AG09309 (cell line): ENCODE measurements around the gene MTUS2.

Experiments
- DNase-seq: peaks from one replicate; pipeline ENCODE4 v3.0.0-alpha.2; 2010; ENCODE audit warnings: low read depth
- H3K4me3 ChIP-seq: 2 replicates; pipeline ENCODE4 v1.5.1; 2011; ENCODE audit warnings: mild to moderate bottlenecking, low read depth, low read length, moderate library complexity; ENCODE audit not compliant: control insufficient read depth
- CTCF ChIP-seq: IDR thresholded peaks from 2 replicates; pipeline ENCODE4 v1.5.1; 2011; ENCODE audit warnings: mild to moderate bottlenecking, low read depth, low read length, inconsistent platforms; ENCODE audit not compliant: insufficient read depth, control insufficient read depth; ENCODE audit errors: missing control alignments

MTUS2 gene

DNA sequence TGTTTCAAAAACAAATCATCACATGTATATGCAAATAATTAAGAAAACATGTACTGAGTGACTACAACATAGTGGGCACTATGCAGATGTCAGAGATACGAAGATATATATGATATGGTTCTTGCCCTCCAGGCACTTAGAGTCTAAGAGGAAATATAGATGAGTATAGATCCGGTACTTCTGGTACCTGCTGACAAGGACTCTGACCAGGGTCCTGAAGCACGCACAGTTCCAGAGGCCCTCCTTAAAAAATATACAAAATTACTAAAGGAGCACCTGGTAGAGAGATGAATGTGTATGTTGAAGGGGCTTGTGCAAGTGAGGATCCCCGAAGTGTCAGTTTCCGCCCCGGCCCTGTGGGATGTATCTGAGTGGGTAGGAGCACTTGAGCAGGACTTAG is 31.3 kb downstream of the MTUS2 start:
- no peak for DNase-seq
- H3K4me3 ChIP-seq = no peak overlapping the region
- no peak for TF ChIP-seq CTCF

DNA sequence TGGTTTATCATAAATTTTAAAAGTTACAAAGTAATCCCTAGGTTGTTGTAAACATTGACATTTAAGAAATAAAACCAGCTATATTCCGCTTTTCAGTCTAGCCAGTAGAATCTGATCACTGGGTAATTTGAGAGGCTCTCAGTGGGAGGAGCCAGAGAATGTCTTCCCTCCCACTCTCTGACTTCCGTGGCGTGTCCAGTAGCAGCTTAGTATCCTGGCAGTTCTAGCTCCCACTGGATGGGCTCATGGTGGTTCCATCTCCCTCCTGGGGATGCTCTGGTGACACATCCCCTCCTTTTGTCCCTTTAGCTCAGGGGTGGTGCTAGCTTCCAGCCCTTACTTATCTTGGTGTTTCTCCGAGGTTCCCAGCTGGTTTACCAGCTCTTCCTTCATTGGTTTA is 34.5 kb downstream of the MTUS2 start:
- no peak for DNase-seq
- no peak overlapping the region for H3K4me3 ChIP-seq
- no peak for TF ChIP-seq CTCF

- DNase-seq = no peak
- no peak overlapping the region for H3K4me3 ChIP-seq
- no peak for TF ChIP-seq CTCF
Observed at GRCh38 chr13:28856287-28856686, 36.1 kb downstream of the MTUS2 start.

DNA sequence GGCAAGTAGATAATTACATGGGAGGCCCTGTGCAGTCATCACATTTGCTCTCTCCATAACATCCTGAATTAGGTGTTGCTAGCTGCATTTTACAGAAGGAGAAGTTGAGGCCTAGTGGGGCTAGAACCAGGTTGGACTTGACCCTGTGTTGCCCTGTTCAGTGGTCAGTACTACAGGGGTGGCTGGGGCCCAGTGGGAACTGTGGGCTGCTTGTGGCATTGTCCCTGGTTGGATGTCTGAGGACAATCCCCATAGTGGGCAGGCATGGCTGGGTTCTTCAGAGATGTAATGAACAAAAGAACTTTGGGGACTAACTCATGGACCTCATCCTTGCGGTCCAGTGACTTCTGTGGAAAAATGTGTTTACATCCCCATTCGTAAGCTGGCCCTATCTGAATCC is 38.9 kb downstream of the MTUS2 start:
- H3K4me3 ChIP-seq = no peak overlapping the region
- DNase-seq = no peak
- TF ChIP-seq CTCF = no peak

DNA sequence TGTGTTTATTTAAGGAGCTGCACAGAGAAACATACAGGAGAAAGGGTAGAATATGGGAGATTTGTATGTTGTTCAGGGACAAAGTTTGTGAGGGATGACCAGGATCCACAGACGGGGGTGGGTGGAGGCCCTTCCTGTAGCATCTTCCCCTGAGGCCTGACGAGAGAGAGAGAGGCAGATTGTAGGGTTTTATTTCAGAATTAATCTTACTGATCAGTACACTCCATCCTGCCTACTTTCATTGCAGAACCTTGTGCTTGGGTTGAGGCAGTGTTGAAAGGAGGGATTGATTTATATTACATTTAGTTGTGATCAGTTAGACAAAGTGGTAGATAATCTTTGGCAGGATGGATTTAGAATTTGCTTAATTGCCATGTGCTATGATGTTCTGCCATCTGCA is 39.6 kb downstream of the MTUS2 start:
- DNase-seq = no peak
- TF ChIP-seq CTCF = no peak
- no peak overlapping the region for H3K4me3 ChIP-seq

DNA sequence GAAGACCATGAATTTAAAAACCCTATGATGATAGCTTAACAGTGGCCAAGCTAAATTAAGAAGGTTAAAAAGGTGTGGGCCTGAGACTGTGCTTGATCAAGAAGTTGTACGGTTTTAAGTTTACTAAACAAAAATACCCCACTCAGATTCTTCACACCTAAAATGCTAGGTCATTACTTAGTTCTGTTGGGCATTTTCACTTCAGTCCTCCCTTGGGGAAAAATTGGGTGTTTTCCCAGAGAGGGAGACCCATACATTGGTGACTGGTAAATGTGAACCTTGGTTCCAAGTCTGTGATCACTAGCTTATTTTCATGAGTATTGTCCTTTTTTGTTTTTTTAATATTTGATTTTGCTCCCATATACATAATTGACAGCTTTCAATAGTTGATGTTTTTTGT is 44.4 kb downstream of the MTUS2 start:
- TF ChIP-seq CTCF = no peak
- no peak overlapping the region for H3K4me3 ChIP-seq
- DNase-seq = no peak

GRCh38 chr13:28865149-28865744 is 45.1 kb downstream of the MTUS2 start:
- DNase-seq = no peak
- TF ChIP-seq CTCF = no peak
- H3K4me3 ChIP-seq = no peak overlapping the region
